NCI-H526 treated with DMSO at 0.1 percent for 48 hours (cell line): ENCODE results near the gene LBX1.

Experiments
- DNase-seq: peaks from one replicate; lab custom pipeline; 2025; lab: John Stamatoyannopoulos, UW

LBX1 gene, protein sequence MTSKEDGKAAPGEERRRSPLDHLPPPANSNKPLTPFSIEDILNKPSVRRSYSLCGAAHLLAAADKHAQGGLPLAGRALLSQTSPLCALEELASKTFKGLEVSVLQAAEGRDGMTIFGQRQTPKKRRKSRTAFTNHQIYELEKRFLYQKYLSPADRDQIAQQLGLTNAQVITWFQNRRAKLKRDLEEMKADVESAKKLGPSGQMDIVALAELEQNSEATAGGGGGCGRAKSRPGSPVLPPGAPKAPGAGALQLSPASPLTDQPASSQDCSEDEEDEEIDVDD

DNA sequence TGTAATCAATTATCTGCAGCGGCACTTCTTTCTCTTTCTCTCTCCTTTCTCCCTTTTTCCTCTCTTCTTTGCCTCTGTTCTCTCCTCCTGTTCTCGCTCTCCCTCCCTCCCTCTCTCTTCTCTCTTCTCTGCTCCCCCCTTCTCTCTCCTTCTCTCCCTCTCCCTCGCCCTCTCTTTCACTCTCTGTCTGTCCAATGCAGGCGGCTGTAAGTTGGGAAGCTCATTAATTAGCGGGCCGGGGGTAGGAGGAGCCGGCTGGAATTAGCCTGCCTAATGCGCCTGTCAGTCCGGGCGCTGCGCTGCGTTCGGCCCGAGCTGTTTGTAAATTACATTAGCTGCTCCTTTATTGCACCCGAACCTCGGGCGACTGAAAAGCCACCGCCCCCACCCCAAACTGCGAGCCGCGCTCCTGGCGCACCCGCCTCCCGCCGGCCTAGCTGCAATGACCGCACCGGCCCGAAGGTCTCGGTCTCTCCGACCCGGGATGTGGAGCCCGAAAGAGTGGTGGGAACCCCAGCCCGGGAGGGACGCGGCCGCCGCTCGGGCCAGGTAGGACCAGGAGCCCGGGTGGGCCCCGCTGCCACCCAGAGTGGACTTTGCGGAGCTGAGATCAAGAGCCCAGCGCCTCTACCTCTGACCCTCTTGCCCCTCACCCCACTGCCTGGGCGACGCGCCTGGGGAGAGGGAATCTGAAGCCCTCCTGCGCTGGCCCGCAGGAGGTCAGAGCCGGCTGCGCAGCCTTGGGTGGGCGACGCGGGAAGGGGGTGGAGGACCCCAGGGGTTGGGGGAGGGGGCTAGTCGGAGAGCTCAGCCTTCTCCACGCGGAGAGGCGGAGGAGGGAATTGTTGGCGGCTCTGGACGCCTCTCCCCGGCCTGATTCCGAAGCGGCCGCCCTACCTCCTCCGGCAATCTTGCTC is at the start of gene LBX1:
LBX1 (minus strand) TSS at position 198 of the 917 bp plus-strand sequence. CDS start 648 bp downstream, outside the sequence.
- DNase-seq, result no peak

DNA sequence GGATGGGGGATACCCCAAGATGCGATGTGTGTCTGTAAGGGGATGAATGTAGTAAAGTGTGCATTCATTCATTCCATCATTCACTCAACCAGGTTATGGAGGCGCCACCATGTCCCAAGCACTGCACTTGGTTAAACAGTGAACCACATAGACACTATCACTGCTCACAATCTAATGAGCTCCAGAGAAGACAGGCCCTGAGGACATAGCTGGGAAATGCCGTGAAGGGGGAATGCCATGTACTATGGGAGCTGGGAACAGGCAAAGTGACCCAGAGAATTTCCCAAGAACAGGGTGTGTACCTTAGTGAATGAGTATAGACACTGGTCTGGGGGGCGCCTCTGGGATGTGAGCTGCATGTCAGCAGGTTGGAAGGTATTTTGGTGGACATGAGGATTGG is 44.5 kb upstream of the LBX1 start:
- DNase-seq, result no peak

DNA sequence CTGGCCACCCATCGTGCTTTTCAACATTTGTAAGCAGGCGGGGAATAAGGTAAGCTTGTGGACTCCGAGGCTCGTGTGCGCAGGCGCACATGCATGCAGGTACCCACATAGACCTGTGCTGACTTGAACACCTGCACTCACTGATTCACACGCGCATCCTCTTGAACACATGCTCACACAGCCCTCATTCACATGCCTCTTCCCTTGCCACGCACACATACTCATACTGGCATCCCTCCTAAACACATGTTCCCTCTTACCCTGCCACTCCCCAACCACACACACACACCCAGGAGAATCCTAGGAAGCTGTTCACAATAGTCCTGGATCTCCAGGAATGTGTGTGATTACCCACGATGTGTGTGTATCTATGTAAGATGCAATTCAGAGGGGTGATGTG is 44.1 kb upstream of the LBX1 start:
- DNase-seq, result no peak

GRCh38 chr10:101272229-101272868 is 43.1 kb upstream of the LBX1 start:
- peak; percentile 8 for DNase-seq

DNA sequence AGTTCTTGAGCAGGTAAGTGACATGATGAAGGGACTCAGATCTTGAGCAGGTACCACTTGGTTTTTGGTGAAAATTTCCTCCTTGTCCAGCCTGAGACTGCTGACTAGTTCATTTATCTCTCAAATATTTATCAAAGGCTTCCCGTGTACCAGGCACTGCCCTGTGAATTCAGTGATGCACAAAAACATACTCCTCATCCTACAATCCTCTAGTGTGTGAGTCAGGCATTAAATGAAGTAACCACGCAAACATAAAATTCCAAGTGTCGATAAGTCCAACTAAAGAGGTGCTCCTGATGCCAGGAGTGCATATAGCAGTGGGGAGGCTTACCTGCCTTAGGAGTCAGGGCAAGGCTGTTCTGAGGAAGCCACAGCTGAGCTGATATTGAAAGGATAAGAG is 41.5 kb upstream of the LBX1 start:
- no peak for DNase-seq

DNA sequence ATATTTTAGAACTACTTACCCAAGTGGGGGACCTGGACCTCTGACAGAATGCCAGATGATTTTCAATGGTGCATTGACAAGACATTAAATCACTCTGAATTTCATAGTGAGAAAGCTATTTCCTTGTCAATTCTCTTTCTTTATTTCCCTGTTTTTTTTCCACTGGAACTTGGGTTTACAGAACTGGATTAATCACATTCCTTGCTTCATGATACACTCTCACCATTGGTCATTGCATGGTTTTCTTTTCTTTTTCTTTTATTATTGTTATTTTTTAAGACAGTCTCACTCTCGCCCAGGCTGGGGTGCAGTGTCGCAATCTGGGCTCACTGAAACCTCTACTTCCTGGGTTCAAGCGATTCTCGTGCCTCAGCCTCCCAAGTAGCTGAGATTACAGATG is 38.5 kb upstream of the LBX1 start:
- DNase-seq, result no peak

DNA sequence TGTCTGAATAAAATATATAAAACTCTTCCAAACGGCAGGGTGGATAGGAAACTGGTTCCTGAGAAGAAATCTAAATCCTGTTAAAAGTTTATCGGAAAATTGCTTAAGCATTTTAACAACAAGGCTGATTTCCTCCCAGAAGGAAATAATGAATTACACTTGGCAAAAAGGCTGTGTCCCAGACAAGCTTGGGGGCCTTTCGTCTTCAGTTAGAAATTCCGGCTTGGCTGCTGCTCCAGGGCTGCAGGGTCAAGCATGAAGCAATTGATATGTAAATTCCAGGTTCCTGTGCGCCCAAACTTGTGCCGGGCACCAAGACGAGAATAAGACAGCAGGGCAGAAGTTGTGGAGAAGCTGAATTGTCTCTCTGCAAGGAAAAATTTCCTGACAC is 38.0 kb upstream of the LBX1 start:
- no peak for DNase-seq

- no peak for DNase-seq
Measured at GRCh38 chr10:101266381-101267289, 37.4 kb upstream of the LBX1 start.

GRCh38 chr10:101263150-101263752 is 34.0 kb upstream of the LBX1 start:
- DNase-seq, result no peak

DNA sequence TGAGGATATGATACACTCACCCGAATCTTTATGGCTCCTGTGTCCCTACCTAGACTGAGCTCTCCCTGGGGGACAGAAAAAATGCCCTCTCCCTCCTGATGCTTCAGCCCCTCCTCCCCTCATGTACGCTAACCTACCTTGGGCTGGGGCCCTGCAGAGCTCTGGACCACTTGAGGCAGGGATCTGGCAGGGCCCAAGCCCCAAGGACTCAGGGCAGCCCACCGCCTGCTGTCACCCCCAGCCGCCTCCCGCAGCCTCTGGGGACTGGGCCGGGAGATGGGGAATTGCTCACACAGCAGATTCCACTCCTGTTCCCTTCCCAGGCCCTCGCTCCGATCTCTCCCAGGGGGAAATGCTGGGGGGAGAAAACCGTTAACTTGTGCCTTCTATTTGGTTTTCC is 32.9 kb upstream of the LBX1 start:
- no peak for DNase-seq

GRCh38 chr10:101261702-101262101 is 32.4 kb upstream of the LBX1 start:
- DNase-seq, result no peak

GRCh38 chr10:101260764-101261481 is 31.7 kb upstream of the LBX1 start:
- DNase-seq, result no peak

DNA sequence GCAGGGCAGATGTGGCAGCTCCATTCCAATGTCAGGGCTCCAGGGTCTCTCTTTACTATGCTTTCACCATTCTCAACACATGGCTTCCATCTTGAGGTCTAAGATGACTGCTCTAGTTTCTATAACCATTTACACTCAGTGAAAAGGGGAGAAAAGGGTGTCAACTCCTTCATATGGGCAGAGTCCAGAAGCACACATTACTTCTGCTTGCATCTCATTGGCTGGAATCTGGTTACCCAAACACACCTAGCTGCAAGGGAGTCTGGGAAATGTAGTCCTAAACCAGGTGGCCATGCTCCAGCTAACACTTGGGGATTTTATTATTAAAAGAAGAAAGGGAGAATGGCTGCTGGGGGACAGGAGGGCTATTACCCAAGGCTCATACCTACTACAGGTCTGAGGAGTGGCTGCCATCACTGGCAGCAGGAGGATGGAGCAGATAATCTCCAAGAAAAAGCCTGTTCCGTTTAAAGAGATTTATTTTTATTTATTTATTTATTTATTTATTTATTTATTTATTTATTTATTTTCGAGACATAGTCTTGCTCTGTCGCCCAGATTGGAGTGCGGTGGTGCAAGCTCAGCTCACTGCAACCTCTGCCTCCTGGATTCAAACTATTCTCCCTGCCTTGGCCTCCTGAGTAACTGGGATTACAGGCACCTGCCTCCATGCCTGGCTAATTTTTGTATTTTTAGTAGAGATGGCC is 29.1 kb upstream of the LBX1 start:
- DNase-seq, result no peak

DNA sequence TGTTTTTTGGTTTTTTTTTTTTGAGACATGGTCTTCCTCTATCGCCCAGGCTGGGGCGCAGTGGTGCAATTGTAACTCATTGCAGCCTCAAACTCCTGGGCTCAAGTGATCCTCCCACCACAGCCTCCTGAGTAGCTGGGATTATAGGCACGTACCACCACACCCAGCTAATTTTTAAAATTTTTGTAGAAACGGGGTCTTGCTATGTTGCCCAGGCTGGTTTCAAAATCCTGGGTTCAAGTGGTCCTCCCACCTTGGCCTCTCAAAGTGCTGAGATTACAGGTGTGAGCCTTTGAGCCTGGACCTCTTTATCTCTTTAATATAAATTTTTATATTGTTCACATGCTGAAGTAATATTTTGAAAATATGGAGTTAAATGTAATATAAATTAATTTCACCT is 28.2 kb upstream of the LBX1 start:
- DNase-seq, result no peak

DNA sequence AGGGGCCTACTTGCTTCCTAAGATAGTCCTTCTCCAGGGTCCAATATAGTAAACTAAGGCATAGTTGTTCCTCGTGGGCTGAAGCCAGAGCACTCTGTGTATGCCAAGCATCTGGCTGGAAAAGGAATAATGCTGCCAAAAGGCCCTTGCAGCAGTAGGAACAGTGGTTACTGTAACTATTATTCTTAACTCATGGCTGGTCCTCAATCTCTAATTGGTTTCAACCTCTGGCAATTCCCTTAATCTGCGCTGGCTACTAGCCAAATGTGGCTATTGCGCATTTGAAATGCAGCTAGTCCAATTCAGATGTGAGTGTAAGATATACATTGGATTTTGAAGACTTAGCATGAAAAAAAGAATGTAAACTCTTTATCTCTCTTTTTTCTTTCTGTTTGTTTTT is 27.8 kb upstream of the LBX1 start:
- DNase-seq, result no peak

DNA sequence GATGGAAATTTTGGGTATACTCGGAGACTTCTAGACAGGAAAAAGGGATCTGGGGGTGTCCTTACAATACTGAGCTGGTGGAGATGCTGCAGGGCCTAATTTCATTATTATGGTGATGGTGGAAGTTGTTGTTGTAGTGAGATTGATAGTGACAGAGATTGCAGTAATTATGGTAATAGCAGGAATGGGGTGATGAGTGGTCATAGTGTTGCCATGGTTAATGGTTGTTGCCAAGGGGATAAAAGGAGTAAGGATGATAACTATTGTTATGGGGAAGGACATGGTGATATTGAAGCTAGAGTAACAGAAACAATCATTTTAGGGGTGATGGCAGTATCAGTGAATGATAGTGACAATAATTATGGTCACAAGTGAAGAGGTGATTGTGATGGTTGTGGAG is 27.1 kb upstream of the LBX1 start:
- no peak for DNase-seq

GRCh38 chr10:101250136-101250535 is 20.9 kb upstream of the LBX1 start:
- DNase-seq, result no peak

DNA sequence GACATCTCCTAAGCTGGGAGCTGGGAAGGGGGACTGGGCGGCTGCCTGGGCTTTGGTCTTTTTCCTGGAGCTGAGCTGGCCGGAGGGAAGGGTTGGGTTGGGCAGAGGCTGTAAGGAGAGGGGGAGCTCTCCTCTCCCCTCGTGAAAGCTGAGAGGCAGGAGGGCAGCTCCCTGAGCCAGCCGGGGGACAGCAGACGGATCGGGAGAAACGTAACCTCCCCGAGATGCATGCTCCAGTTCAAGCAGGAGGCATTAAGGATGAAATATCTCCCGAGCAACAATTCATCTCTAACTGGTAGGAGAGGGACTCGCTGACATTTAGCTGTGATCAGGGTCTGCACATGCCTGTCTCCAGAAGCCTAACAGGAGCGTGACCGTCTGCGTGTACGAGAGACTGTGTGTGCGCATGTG is 19.9 kb upstream of the LBX1 start:
- DNase-seq, result no peak

- no peak for DNase-seq
Measured at GRCh38 chr10:101246639-101247038, 17.4 kb upstream of the LBX1 start.
